SU-DHL-6 (cell line): ENCODE data around the gene CXCL11.

Experiments
- H2AFZ ChIP-seq: fragments of 200-600 bp; sonication (generic); 2 replicates; pipeline ENCODE4 v1.6.1; 2014; ENCODE audit warnings: low read depth, mild to moderate bottlenecking, moderate library complexity, mixed read lengths, antibody characterized with exemption, low read length; ENCODE audit not compliant: severe bottlenecking
- H3F3A ChIP-seq: fragments of 200-600 bp; shearing (Covaris generic); 2 replicates; pipeline ENCODE4 v1.6.0; 2016; ENCODE audit warnings: antibody characterized with exemption, mild to moderate bottlenecking; ENCODE audit not compliant: insufficient read depth
- H3K27ac ChIP-seq: fragments of 200-600 bp; sonication (generic); 2 replicates; pipeline ENCODE4 v1.5.1; 2016; ENCODE audit warnings: low read depth, mild to moderate bottlenecking, low read length, moderate library complexity, mixed read lengths
- H3K27me3 ChIP-seq: fragments of 200-600 bp; sonication (generic), shearing (Covaris generic); 2 replicates; pipeline ENCODE4 v1.6.0; 2014; ENCODE audit warnings: mild to moderate bottlenecking, low read length
- H3K36me3 ChIP-seq: fragments of 200-600 bp; sonication (generic); 2 replicates; pipeline ENCODE4 v1.6.1; 2014; ENCODE audit warnings: mild to moderate bottlenecking, low read length, mixed read lengths
- H3K4me2 ChIP-seq: fragments of 300-600, 200-600 bp; shearing (Covaris generic), sonication (generic); 2 replicates; pipeline ENCODE4 v1.6.0; 2014; ENCODE audit warnings: low read length, low read depth, mild to moderate bottlenecking; ENCODE audit not compliant: poor library complexity, severe bottlenecking
- H3K4me3 ChIP-seq: fragments of 200-600 bp; sonication (generic); 2 replicates; pipeline ENCODE4 v1.5.1; 2014; ENCODE audit warnings: antibody characterized with exemption, low read length, mild to moderate bottlenecking, mixed read lengths; ENCODE audit not compliant: insufficient read depth, poor library complexity, severe bottlenecking
- H3K79me2 ChIP-seq: fragments of 200-600 bp; sonication (generic); 2 replicates; pipeline ENCODE4 v1.6.1; 2014; ENCODE audit warnings: mild to moderate bottlenecking, low read length, moderate library complexity; ENCODE audit not compliant: insufficient read depth
- H3K9ac ChIP-seq: fragments of 200-600 bp; sonication (generic); 2 replicates; pipeline ENCODE4 v1.7.0; 2014; ENCODE audit warnings: mild to moderate bottlenecking, low read length
- H3K9me2 ChIP-seq: fragments of 200-600 bp; sonication (generic); replicated peaks from 2 replicates; pipeline ENCODE4 v1.6.1; 2014; ENCODE audit warnings: low read length; ENCODE audit not compliant: insufficient read depth
- H3K9me3 ChIP-seq: fragments of 200-600 bp; sonication (generic); 2 replicates; pipeline ENCODE4 v1.6.1; 2014; ENCODE audit warnings: low read length, mixed read lengths; ENCODE audit not compliant: insufficient read depth
- H4K20me1 ChIP-seq: fragments of 200-600 bp; sonication (generic); 2 replicates; pipeline ENCODE4 v1.6.1; 2014; ENCODE audit warnings: low read depth, mild to moderate bottlenecking, antibody characterized with exemption, low read length, moderate library complexity, mixed read lengths
- EZH2phosphoT487 ChIP-seq: fragments of 200-600 bp; sonication (generic), shearing (Covaris generic); conservative IDR thresholded peaks from 2 replicates; pipeline ENCODE4 v1.6.1; 2018; ENCODE audit warnings: mild to moderate bottlenecking, antibody characterized with exemption, low read length, moderate library complexity, mixed read lengths
- TF ChIP-seq, protein P1 (sequence below): fragments of 200-600 bp; sonication (generic); IDR thresholded peaks from one replicate; pipeline ENCODE4 v1.5.1; 2017; ENCODE audit warnings: antibody characterized with exemption, mild to moderate bottlenecking, low read length, moderate library complexity; ENCODE audit not compliant: insufficient read depth, poor library complexity, severe bottlenecking

Gene CXCL11

DNA sequence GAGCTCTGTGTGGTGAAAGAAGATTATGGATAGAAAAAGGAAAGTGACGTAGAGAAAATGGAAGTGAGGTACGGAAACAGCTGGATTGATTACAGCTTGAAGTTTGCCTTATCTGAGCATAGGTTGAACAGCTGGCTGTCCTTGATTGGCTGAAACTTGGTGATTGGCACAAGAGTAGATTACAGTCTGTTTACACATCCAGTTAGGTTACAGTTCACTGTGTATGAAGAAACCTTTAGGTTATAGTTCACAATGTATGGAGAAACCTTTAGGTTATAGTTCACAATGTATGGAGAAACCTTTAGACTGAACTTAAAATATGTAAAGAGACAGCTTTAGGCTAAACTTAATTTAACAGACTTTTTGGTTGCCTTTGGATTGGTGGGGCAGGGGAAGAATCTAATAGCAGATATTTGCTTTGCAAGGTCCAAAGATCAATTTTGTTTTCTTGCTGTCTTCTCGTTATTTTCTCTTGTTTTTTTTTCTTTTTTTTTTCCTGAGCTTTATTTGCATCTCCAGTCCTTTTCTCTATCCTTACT is 23.1 kb upstream of the CXCL11 start:
- Histone ChIP-seq H3K4me3 (no peak overlapping the region), H3K4me2 (no peak overlapping the region), H3K9me2 (no peaks in the 10 kb centered on the region), H3F3A (no peaks in the 10 kb centered on the region), H3K27ac (no peak overlapping the region), H3K27me3 (no peaks in the 10 kb centered on the region), H3K36me3 (no peaks in the 10 kb centered on the region), H3K79me2 (no peaks in the 10 kb centered on the region), H2AFZ (no peak overlapping the region), H3K9ac (no peak overlapping the region), H4K20me1 (no peaks in the 10 kb centered on the region), H3K9me3 (no peaks in the 10 kb centered on the region)
- no peak for TF ChIP-seq EZH2phosphoT487
- TF ChIP-seq, protein P1, sequence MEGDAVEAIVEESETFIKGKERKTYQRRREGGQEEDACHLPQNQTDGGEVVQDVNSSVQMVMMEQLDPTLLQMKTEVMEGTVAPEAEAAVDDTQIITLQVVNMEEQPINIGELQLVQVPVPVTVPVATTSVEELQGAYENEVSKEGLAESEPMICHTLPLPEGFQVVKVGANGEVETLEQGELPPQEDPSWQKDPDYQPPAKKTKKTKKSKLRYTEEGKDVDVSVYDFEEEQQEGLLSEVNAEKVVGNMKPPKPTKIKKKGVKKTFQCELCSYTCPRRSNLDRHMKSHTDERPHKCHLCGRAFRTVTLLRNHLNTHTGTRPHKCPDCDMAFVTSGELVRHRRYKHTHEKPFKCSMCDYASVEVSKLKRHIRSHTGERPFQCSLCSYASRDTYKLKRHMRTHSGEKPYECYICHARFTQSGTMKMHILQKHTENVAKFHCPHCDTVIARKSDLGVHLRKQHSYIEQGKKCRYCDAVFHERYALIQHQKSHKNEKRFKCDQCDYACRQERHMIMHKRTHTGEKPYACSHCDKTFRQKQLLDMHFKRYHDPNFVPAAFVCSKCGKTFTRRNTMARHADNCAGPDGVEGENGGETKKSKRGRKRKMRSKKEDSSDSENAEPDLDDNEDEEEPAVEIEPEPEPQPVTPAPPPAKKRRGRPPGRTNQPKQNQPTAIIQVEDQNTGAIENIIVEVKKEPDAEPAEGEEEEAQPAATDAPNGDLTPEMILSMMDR: no peak

DNA sequence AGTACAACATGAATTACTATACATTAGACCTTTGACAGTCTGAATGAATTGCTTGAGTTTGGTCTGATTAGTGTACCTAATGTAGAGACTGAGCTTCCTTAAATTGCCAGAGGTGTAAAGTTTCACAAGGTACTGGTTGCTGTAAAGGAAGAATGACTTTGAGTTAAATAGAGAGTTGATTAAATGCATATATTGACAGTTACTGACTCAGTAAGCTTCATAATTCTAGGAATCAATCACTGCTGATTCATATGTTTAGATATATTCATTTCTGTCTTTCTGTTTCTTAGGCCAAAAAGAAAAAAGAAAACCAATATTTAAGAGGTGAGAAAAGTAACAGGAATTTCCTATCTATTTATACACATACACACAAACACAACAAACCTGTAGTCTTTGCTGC is 22.4 kb upstream of the CXCL11 start:
- no peaks in the 10 kb centered on the region for H3K36me3 ChIP-seq
- no peak overlapping the region for H3K9ac ChIP-seq
- H3K4me3 ChIP-seq: no peak overlapping the region
- H3F3A ChIP-seq: no peaks in the 10 kb centered on the region
- no peak overlapping the region for H3K4me2 ChIP-seq
- H3K9me3 ChIP-seq: no peaks in the 10 kb centered on the region
- H3K9me2 ChIP-seq: no peaks in the 10 kb centered on the region
- H2AFZ ChIP-seq: no peak overlapping the region
- no peak for TF ChIP-seq EZH2phosphoT487
- TF ChIP-seq, protein P1: no peak
- H3K27ac ChIP-seq: no peak overlapping the region
- H3K79me2 ChIP-seq: no peaks in the 10 kb centered on the region
- no peaks in the 10 kb centered on the region for H3K27me3 ChIP-seq
- no peaks in the 10 kb centered on the region for H4K20me1 ChIP-seq

DNA sequence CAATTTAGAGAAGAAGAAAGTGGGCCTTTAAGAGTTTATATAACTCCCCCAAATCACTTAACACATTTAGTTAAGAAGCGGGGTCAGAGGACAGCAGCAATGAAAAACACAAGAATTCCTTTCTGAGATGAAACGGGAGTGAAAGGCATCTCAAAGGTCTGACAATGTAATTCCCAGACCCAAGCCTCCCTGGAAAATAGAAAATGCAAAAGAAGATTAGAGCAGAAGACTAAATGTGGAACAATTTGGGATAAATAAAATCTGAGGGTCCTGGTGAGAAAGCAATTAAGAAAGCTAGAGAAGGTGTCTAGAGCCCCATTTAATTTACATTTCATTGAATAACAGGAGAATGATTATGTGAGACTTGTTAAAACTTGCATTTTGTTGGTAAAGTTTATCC is 19.6 kb upstream of the CXCL11 start:
- H3K79me2 ChIP-seq: no peaks in the 10 kb centered on the region
- H3K4me3 ChIP-seq: no peak overlapping the region
- no peaks in the 10 kb centered on the region for H3F3A ChIP-seq
- no peak overlapping the region for H3K4me2 ChIP-seq
- TF ChIP-seq, protein P1: no peak
- no peak for TF ChIP-seq EZH2phosphoT487
- no peaks in the 10 kb centered on the region for H3K27me3 ChIP-seq
- no peaks in the 10 kb centered on the region for H3K9me3 ChIP-seq
- H4K20me1 ChIP-seq: no peaks in the 10 kb centered on the region
- H2AFZ ChIP-seq: no peak overlapping the region
- H3K36me3 ChIP-seq: no peaks in the 10 kb centered on the region
- no peaks in the 10 kb centered on the region for H3K9me2 ChIP-seq
- H3K27ac ChIP-seq: no peak overlapping the region
- H3K9ac ChIP-seq: no peak overlapping the region
